Fibroblast of skin of left quadriceps (primary cell): ENCODE measurements around the gene METTL15.
A peak's percentile ranks its signal among the peaks of the same experiment; 100 is the strongest.
"Not testable (repeated sequence)": the region's sequence is repeated elsewhere in the genome, so short reads cannot be mapped to it uniquely, and the experiment has no call there.

Experiments used
- DNase-seq, 2 experiments: peaks; one replicate each; pipeline ENCODE4 v3.0.0-alpha.2; 2013; ENCODE audit warnings: low read depth in 2 of 2

METTL15 gene

GRCh38 chr11:28107750-28108618 lies at the start of gene METTL15, which contains the start of gene KIF18A:
Gene METTL15 (plus strand): TSS chr11:28108388. CDS start chr11:28113335, 4,947 bp downstream.
Gene KIF18A (minus strand): TSS chr11:28108156. CDS start chr11:28097947, 10,209 bp downstream.
- DNase-seq: peak; percentile 98

- DNase-seq: no peak
These were observed 36.9 kb upstream of the METTL15 start for GRCh38 chr11:28071305-28071704.

- DNase-seq: peak; percentile 44 to 51
These were observed 35.9 kb upstream of the METTL15 start for GRCh38 chr11:28072321-28072720.

GRCh38 chr11:28077521-28077920 lies 30.7 kb upstream of the METTL15 start:
- DNase-seq: no peak

- no peak for DNase-seq
These were observed 25.1 kb upstream of the METTL15 start for GRCh38 chr11:28083118-28083517.

GRCh38 chr11:28086569-28086968 lies 21.6 kb upstream of the METTL15 start:
- DNase-seq: peak; percentile 68 to 70

GRCh38 chr11:28087192-28087591 lies 21.0 kb upstream of the METTL15 start:
- DNase-seq: not testable (repeated sequence)

- DNase-seq: not testable (repeated sequence)
These were observed 20.5 kb upstream of the METTL15 start for GRCh38 chr11:28087693-28088092.

- DNase-seq: no peak
These were observed 18.8 kb upstream of the METTL15 start for GRCh38 chr11:28089378-28089777.

GRCh38 chr11:28090052-28090749 lies 18.0 kb upstream of the METTL15 start:
- peak; percentile 46 to 58 for DNase-seq

GRCh38 chr11:28092786-28093185 lies 15.4 kb upstream of the METTL15 start:
- DNase-seq: no peak

- no peak for DNase-seq
These were observed 9.9 kb upstream of the METTL15 start for GRCh38 chr11:28098257-28098656.

GRCh38 chr11:28099715-28100114 lies 8.5 kb upstream of the METTL15 start:
- no peak for DNase-seq

GRCh38 chr11:28100665-28101064 lies 7.5 kb upstream of the METTL15 start:
- no peak for DNase-seq

GRCh38 chr11:28102300-28102699 lies 5.9 kb upstream of the METTL15 start:
- not testable (repeated sequence) for DNase-seq

- no peak for DNase-seq
These were observed 3.8 kb upstream of the METTL15 start for GRCh38 chr11:28104425-28104824.

- no peak for DNase-seq
These were observed 3.2 kb upstream of the METTL15 start for GRCh38 chr11:28104984-28105383.

- no peak for DNase-seq
These were observed 2.3 kb upstream of the METTL15 start for GRCh38 chr11:28105869-28106268.

- DNase-seq: no peak
These were observed 1.7 kb upstream of the METTL15 start for GRCh38 chr11:28106353-28107043.

GRCh38 chr11:28107191-28107749 lies 918 bp upstream of the METTL15 start:
- DNase-seq: no peak

- no peak for DNase-seq
These were observed 770 bp downstream of the METTL15 start for GRCh38 chr11:28108958-28109357.
